Chondrocyte (in vitro differentiated cells): ENCODE data around the gene TGFBR3. TPM values are rescaled to one million over a fixed set of nuclear protein-coding genes. Genes with fewer than 3 reads are reported as not detected.

Experiments
- DNase-seq: peaks from one replicate; pipeline ENCODE4 v3.0.0; 2021; ENCODE audit warnings: mixed read lengths, low spot score
- H3K27ac Mint-ChIP-seq: one replicate; pipeline ENCODE4 v1.8.0; 2021; ENCODE audit warnings: mild to moderate bottlenecking, moderate library complexity, mixed read lengths; ENCODE audit not compliant: unreplicated experiment
- H3K27me3 Mint-ChIP-seq: 2 replicates; pipeline ENCODE4 v1.8.0; 2021; ENCODE audit warnings: low read depth, mixed read lengths
- H3K36me3 Mint-ChIP-seq: 2 replicates; pipeline ENCODE4 v1.8.0; 2021; ENCODE audit warnings: low read depth, mixed read lengths
- H3K4me1 Mint-ChIP-seq: 2 replicates; pipeline ENCODE4 v1.8.0; 2021; ENCODE audit warnings: low read depth, mild to moderate bottlenecking, mixed read lengths
- H3K4me3 Mint-ChIP-seq: one replicate; pipeline ENCODE4 v1.8.0; 2021; ENCODE audit warnings: mild to moderate bottlenecking, moderate library complexity, mixed read lengths; ENCODE audit not compliant: unreplicated experiment
- H3K9me3 Mint-ChIP-seq: 2 replicates; pipeline ENCODE4 v1.8.0; 2021; ENCODE audit warnings: low read depth, mixed read lengths
- CTCF ChIP-seq: fragments of 200-600 bp; sonication (generic); IDR thresholded peaks from 2 replicates; pipeline ENCODE4 v1.5.0; 2021; ENCODE audit warnings: antibody characterized with exemption, mild to moderate bottlenecking, moderate library complexity
- total RNA-seq: library from RNA; stranded (reverse); gene quantifications from 3 replicates; pipeline ENCODE4 v1.2.1, GENCODE V29; 2021

Gene TGFBR3
- total RNA-seq, 1 donor from 2014 or later: 1.4 TPM

DNA sequence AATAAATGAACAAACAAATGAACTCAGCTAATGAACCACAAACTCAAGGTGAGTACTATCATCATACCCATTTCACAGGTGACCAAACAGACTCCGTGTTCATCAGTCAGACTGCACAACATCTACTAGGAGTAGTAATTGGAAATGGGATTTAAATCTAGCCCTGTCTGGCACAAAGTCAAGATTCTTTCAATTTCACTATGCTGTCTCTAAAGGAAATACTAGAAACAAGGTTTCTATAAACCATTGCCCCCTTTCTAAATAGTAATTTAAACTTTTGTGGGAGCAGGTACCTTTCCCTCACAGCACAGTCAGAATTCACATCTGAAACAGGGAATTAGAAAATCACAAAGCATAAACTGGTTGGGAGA is 160.3 kb downstream of the TGFBR3 start:
- no peak overlapping the region for H3K27ac Mint-ChIP-seq
- H3K27me3 Mint-ChIP-seq: no peaks in the 10 kb centered on the region
- H3K9me3 Mint-ChIP-seq: no peaks in the 10 kb centered on the region
- no peak overlapping the region for H3K4me3 Mint-ChIP-seq
- no peak for TF ChIP-seq CTCF
- peaks cover 11% of the 10 kb centered on the region for H3K4me1 Mint-ChIP-seq
- peaks cover 3% of the 10 kb centered on the region for H3K36me3 Mint-ChIP-seq
- no peak for DNase-seq

GRCh38 chr1:91724644-91725043 is 161.3 kb downstream of the TGFBR3 start:
- Mint-ChIP-seq H3K4me1 (peaks cover 11% of the 10 kb centered on the region), H3K9me3 (no peaks in the 10 kb centered on the region), H3K36me3 (peaks cover 3% of the 10 kb centered on the region), H3K27ac (no peak overlapping the region), H3K4me3 (no peak overlapping the region), H3K27me3 (no peaks in the 10 kb centered on the region)
- no peak for DNase-seq
- no peak for TF ChIP-seq CTCF

DNA sequence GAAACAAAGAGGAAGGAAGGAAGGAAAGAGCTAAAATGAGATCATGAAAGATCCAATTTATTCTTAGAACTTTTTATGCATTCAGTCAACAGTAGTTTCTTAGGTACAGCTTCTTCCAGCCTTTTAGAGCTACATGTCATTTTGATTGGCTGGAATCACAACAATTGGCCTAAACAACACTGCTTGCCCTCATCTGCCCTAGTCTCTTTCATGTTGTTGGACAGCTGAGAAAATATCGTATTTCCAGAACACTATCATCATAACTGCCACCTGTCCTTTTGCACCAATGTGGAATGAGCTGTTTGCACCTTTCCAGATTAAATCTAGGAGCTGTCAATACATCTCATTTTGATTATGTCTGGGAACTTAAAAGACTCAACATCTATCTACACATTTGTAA is 161.7 kb downstream of the TGFBR3 start:
- Mint-ChIP-seq H3K27ac (no peak overlapping the region), H3K4me1 (peaks cover 11% of the 10 kb centered on the region), H3K27me3 (no peaks in the 10 kb centered on the region), H3K4me3 (no peak overlapping the region), H3K36me3 (peaks cover 3% of the 10 kb centered on the region), H3K9me3 (no peaks in the 10 kb centered on the region)
- TF ChIP-seq CTCF: no peak
- no peak for DNase-seq

- no peak for DNase-seq
- no peak overlapping the region for H3K27ac Mint-ChIP-seq
- no peak overlapping the region for H3K4me3 Mint-ChIP-seq
- peaks cover 3% of the 10 kb centered on the region for H3K36me3 Mint-ChIP-seq
- H3K27me3 Mint-ChIP-seq: no peaks in the 10 kb centered on the region
- H3K9me3 Mint-ChIP-seq: no peaks in the 10 kb centered on the region
- no peaks in the 10 kb centered on the region for H3K4me1 Mint-ChIP-seq
- TF ChIP-seq CTCF: no peak
Observed at GRCh38 chr1:91720044-91720443, 165.9 kb downstream of the TGFBR3 start.

GRCh38 chr1:91718877-91719276 is 167.1 kb downstream of the TGFBR3 start:
- TF ChIP-seq CTCF: no peak
- Mint-ChIP-seq H3K27ac (no peak overlapping the region), H3K9me3 (no peaks in the 10 kb centered on the region), H3K36me3 (peaks cover 3% of the 10 kb centered on the region), H3K27me3 (no peaks in the 10 kb centered on the region), H3K4me3 (no peak overlapping the region), H3K4me1 (no peaks in the 10 kb centered on the region)
- no peak for DNase-seq
